WI38 (cell line): ENCODE measurements around the gene RGS19.

Source experiments
- H3K4me3 ChIP-seq: 2 replicates; pipeline ENCODE4 v1.5.1; 2011; ENCODE audit warnings: low read depth, mild to moderate bottlenecking, control low read depth, low read length
- TF ChIP-seq, protein P1 (sequence below): IDR thresholded peaks from 2 replicates; pipeline ENCODE4 v1.5.1; 2012; ENCODE audit warnings: low read depth, mild to moderate bottlenecking, control low read depth, low read length

The RGS19 gene

DNA sequence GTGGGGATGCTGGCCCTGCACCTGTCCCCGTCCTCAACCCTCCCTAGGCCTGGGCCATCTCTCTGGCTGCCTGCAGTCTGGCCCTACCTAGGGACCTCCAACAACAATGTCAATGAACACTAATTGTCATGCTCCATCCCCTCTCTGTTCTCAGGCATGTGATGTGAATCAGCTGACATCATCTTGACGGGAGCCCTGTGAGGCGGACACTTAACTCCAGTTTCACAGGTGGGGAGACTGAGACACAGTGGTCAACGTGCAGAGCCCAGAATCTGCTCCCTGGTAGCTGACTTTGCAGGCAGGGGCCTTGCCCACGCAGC is 17.1 kb downstream of the RGS19 start:
- TF ChIP-seq, protein P1, sequence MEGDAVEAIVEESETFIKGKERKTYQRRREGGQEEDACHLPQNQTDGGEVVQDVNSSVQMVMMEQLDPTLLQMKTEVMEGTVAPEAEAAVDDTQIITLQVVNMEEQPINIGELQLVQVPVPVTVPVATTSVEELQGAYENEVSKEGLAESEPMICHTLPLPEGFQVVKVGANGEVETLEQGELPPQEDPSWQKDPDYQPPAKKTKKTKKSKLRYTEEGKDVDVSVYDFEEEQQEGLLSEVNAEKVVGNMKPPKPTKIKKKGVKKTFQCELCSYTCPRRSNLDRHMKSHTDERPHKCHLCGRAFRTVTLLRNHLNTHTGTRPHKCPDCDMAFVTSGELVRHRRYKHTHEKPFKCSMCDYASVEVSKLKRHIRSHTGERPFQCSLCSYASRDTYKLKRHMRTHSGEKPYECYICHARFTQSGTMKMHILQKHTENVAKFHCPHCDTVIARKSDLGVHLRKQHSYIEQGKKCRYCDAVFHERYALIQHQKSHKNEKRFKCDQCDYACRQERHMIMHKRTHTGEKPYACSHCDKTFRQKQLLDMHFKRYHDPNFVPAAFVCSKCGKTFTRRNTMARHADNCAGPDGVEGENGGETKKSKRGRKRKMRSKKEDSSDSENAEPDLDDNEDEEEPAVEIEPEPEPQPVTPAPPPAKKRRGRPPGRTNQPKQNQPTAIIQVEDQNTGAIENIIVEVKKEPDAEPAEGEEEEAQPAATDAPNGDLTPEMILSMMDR, result no peak
- H3K4me3 ChIP-seq, result peak overlapping the region; percentile 89

DNA sequence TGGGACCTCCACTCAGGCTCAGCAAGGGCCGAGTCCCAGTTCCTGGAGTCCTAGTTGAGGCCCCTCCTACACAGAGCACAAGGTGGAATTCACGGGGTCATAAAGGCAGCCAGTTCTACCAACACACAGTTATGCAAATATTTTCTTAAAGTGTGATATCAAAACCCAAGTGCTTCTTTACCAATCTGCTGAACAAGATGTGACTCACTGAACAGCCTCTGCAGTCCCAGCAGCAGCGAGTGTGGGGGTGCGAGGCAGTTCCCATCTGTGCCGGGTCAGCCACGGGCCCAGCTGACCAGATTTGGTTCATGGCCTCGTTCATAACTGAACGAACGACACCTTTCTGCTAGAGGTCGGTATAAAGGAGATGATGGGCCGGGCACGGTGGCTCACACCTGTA is 20.8 kb downstream of the RGS19 start:
- TF ChIP-seq, protein P1, result no peak
- H3K4me3 ChIP-seq, result no peak overlapping the region

DNA sequence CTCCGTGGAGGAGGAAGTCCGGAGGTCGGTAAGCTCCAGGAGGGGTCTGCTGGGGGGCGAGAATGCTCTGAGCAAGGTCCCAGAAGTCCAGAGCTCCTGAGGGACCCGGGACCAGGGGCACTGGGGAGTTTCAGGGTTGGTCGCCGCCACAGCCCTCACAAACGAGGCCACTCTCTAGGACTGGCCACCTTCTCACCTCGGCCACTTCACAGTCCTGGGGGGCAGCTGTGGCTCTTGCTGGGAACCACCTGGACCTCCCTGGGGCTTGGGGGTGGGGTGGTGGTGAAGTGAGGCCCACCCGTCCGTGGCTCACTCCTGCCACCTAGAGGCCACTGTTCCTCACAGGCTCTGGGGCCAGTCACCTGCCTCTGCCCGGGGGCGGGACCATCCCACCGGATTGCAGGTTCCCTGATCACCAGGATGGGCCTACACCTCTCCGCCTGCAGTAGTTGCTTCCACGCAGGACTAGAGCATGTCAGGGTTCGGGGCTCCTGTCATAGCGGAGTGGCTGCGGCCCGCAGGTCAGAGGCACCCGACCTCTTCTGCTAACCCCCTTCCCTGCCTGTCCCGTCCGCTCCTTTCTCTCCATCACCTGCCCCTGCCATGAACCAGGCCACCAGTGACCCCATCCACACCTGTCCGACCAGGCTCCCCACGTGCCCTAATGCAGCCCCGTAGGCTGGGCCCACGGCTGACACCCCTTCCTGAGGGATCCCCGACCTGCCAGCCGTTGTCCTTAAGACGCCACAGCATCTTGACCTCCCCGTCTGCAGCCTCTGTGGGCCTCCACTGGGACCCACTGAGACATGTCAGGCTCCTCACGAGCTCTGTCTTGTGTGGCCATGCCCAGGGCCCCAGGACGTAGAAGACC is 21.5 kb downstream of the RGS19 start:
- H3K4me3 ChIP-seq, result no peak overlapping the region
- TF ChIP-seq, protein P1, result peak; percentile 87

DNA sequence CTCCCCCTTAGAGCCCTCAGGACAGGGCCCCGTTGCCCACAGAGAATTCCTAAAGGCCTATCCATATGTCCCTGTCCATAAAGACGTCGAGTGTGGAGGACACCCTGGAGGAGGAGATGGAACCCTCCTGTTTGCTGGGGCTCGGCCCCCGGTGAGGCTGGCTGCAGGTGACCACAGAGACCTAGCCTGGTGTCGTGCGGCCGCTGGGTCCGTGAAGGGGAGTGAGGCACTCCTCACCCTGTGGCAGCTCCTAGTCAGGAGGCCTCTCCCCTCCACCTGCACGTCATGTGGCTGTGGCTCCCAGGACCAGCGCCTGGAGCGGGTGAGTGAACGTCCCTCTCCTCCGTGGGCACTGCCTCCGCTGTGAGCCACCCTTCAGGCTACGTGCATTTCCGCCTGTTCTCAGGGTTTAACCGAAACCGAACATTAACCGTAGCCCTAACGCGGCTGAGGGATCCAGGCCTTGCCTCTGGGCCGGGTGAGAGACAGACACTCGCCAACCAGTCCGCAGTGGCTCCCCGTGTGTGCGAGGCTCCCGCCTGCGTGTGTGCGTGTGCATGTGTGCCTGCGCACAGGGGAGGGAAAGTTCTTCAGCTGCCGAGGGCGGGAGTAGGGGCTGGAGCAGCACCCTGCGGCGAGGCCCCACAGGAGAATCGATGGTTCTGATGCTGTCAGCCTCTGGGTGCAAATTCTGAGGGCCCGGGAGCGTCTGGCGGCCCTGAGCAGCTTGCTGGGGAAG is 22.3 kb downstream of the RGS19 start:
- H3K4me3 ChIP-seq, result no peak overlapping the region
- TF ChIP-seq, protein P1, result no peak

DNA sequence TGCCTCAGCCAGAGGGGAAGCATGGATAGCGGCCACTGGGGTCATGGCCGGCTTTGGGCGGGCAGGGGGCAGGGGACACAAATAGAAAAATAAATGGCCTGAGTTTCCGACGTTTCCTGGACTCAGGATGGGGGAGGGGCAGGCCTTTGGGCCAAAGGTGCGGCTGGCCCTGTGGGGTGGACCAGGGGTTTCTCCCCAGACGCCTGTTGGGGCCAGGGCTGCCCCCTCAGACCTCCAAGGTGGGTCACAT is 22.8 kb downstream of the RGS19 start:
- TF ChIP-seq, protein P1, result no peak
- H3K4me3 ChIP-seq, result no peak overlapping the region

DNA sequence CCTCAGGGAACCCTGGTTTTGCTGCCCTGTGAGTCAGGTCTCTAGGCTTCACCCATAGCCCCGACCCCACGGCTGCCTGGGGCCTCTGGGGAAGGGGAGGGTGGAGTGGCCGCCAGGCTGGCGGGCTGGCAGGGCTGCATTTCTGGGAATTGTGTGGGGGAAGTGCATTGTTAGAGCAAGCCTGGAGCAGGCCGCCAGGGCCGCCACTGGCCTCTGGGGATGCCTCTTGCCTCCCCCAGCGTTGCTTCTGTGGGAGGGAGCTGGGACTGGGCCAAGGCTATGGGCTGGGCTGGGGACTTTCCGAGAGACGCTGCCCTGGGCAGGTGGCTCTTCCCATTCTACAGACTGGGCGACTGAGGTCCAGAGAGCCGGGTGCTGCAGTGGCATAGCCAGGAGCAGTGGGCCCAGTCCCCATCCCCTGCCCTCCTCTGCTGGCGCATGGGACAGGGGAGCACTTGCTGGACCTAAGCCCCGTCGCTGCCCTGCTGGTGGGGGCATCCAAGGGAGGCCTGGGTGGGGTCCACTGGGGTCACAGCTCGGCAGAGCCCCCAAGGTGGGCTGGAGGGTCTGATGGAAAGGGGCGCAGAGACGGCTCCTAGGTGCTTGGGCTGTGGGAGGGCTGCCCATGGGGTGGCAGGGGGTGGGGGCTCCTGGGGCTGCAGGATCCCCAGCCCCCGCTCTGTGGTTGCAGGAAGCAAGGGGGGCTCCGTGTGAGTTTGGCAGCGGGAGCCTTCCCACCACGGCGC is 23.3 kb downstream of the RGS19 start:
- no peak overlapping the region for H3K4me3 ChIP-seq
- TF ChIP-seq, protein P1, result no peak
